Tibial nerve (tissue), 4 donors: Measurements from ENCODE around the gene AVP. TPM values are rescaled to one million over a fixed set of nuclear protein-coding genes. Genes with fewer than 3 reads are reported as not detected.

Experiments
- DNase-seq, 2 donors: peaks; one replicate each; pipeline ENCODE4 v3.0.0-alpha.2; 2019; ENCODE audit warnings: low spot score in 2 of 2
- H3K27ac ChIP-seq, 4 donors: fragments of 200-600 bp; sonication (generic) in 3 of 4; one replicate each; pipeline ENCODE4 v1.5.1; 2017 to 2019; ENCODE audit warnings: mild to moderate bottlenecking in 1 of 4
- H3K27me3 ChIP-seq, 2 donors: fragments of 200-600 bp; sonication (generic) in 1 of 2; one replicate each; pipeline versions ENCODE4 v1.5.1 to v1.6.0; 2017 to 2019
- H3K36me3 ChIP-seq, 3 donors: fragments of 200-600 bp; sonication (generic); one replicate each; pipeline ENCODE4 v1.5.1; 2018 to 2019
- H3K4me1 ChIP-seq, 4 donors: fragments of 200-600 bp; sonication (generic) in 3 of 4; one replicate each; pipeline ENCODE4 v1.5.1; 2017 to 2019
- H3K4me3 ChIP-seq, 4 donors: fragments of 200-600 bp; sonication (generic) in 3 of 4; one replicate each; pipeline ENCODE4 v1.5.1; 2017 to 2019; ENCODE audit warnings: mild to moderate bottlenecking in 1 of 4, moderate library complexity in 1 of 4
- H3K9me3 ChIP-seq, 4 donors: fragments of 200-600 bp; sonication (generic) in 3 of 4; one replicate each; pipeline ENCODE4 v1.5.1; 2017 to 2019
- CTCF ChIP-seq, 5 experiments: fragments of 200-600 bp in 3 of 5; fragments of 450-650 bp in 2 of 5; sonication (generic) in 3 of 5; IDR thresholded peaks; one replicate each; pipeline ENCODE4 v1.5.1; 2016 to 2019; ENCODE audit warnings: antibody characterized with exemption in 5 of 5, mild to moderate bottlenecking in 3 of 5, moderate library complexity in 2 of 5
- EP300 ChIP-seq, 2 donors: sonication (generic); formaldehyde crosslinking; IDR thresholded peaks; one replicate each; pipeline ENCODE4 v1.6.1; 2017; ENCODE audit warnings: antibody characterized with exemption in 2 of 2, mild to moderate bottlenecking in 1 of 2
- POLR2A ChIP-seq, 2 donors: fragments of 450-650 bp; IDR thresholded peaks; one replicate each; pipeline ENCODE4 v1.6.1; 2017; ENCODE audit warnings: antibody characterized with exemption in 2 of 2, mild to moderate bottlenecking in 2 of 2, moderate library complexity in 2 of 2
- WGBS, 2 donors: methylation state at CpG; one replicate each; pipeline ENCODE4 v1.1.5; 2018; 5-methylcytosine and 5-hydroxymethylcytosine counted together
- total RNA-seq, 4 donors: library from RNA; depleted of rRNA; stranded (reverse); fragments of >200 nt; gene quantifications; one replicate each; pipeline ENCODE4 v1.1.0, GENCODE V29; 2016

AVP gene
- total RNA-seq, 4 donors from 2014 or later, result not detected

DNA sequence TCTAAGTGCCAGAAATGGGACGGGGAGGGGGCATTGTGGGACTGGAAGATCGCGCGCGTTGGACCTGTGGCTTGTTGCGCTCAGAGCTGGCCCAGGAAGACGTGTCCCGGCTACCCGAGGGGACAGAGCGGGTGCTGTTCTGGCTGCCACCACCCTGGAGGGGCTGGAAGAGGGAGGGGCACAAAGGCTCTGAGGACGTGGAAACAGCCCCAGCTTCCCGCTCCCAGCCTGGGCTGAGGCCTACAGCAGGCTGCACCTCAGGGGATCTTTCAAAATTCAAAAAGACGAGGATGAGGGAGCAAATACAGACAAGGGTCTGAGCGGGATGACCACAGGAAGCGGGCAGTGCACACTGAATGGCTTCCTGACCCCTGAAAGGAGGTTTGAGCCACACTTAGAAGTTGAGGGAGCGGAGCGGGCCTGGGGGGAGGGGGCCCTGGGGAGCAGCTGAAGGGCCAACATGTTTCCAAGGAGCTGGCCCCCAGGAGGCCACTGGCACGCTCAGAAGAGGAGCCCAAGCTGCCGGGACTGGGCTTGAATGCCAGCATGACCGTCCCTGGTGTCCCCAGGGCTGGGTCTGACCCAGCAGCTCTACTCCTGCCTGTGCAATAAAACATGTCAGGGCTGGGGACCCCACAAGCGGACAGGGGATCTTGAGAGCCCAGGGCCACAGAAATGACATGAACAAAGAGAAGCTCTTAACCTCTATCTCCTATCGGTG, 11.8 kb downstream of the AVP start:
- no peak for DNase-seq
- 70 to 74% methylated on average over 21 to 22 of the region's 22 CpGs for WGBS, 2 donors

GRCh38 chr20:3071610-3072529, 12.7 kb downstream of the AVP start, which contains the start of gene OXT:
TSS of gene OXT (plus strand) at chr20:3071620. CDS start at chr20:3071656, 36 bp downstream.
- WGBS, 2 donors, result 5 to 27% methylated on average over 30 to 83 of the region's 95 CpGs
- H3K27ac ChIP-seq, result no peak within 1 kb of the TSS
- no peak for TF ChIP-seq EP300 (IDR thresholded peaks at IDR 0.05)
- no peak for TF ChIP-seq POLR2A (IDR thresholded peaks at IDR 0.05)
- TF ChIP-seq CTCF (IDR thresholded peaks at IDR 0.05), result no peak
- peak within 1 kb of the TSS in 3 of 4 donors; percentile 10 to 50 (median 38) for H3K4me3 ChIP-seq
- peaks cover 0 to 5% (median 0%) of the 10 kb centered on the region in 4 donors for H3K9me3 ChIP-seq
- H3K27me3 ChIP-seq, result peaks cover 0 to 74% of the 10 kb centered on the region in 2 donors
- no peak for DNase-seq
- H3K4me1 ChIP-seq, result peaks cover 0 to 11% (median 2%) of the 10 kb centered on the region in 4 donors
- H3K36me3 ChIP-seq, result no peaks in the 10 kb centered on the region

More for the DNA sequence above, 11.8 kb downstream of the AVP start:
- H3K9me3 ChIP-seq, result peaks cover 0 to 7% (median 0%) of the 10 kb centered on the region in 4 donors
- peaks cover 0 to 11% (median 2%) of the 10 kb centered on the region in 4 donors for H3K4me1 ChIP-seq
- H3K4me3 ChIP-seq, result peak overlapping the region in 2 of 4 donors; percentile 38 to 50
- H3K27me3 ChIP-seq, result peaks cover 0 to 80% of the 10 kb centered on the region in 2 donors
- TF ChIP-seq CTCF (IDR thresholded peaks at IDR 0.05) (no peak), EP300 (IDR thresholded peaks at IDR 0.05) (no peak), POLR2A (IDR thresholded peaks at IDR 0.05) (no peak)
- no peak overlapping the region for H3K27ac ChIP-seq
- no peaks in the 10 kb centered on the region for H3K36me3 ChIP-seq

- DNase-seq, result no peak
- 68 to 76% methylated on average over 15 to 16 of the region's 16 CpGs for WGBS, 2 donors
- Histone ChIP-seq H3K4me1 (peaks cover 0 to 11% (median 2%) of the 10 kb centered on the region in 4 donors), H3K9me3 (no peaks in the 10 kb centered on the region), H3K36me3 (no peaks in the 10 kb centered on the region), H3K27me3 (peaks cover 0 to 70% of the 10 kb centered on the region in 2 donors), H3K27ac (no peak overlapping the region), H3K4me3 (peak overlapping the region in 1 of 4 donors; percentile 50)
- TF ChIP-seq EP300 (IDR thresholded peaks at IDR 0.05) (no peak), POLR2A (IDR thresholded peaks at IDR 0.05) (no peak), CTCF (IDR thresholded peaks at IDR 0.05) (no peak)
Measured at GRCh38 chr20:3071266-3071609, 13.3 kb downstream of the AVP start.

- no peaks in the 10 kb centered on the region for H3K36me3 ChIP-seq
- no peaks in the 10 kb centered on the region for H3K9me3 ChIP-seq
- no peak overlapping the region for H3K4me3 ChIP-seq
- no peak for DNase-seq
- no peak for TF ChIP-seq POLR2A (IDR thresholded peaks at IDR 0.05)
- no peak for TF ChIP-seq EP300 (IDR thresholded peaks at IDR 0.05)
- no peak for TF ChIP-seq CTCF (IDR thresholded peaks at IDR 0.05)
- H3K27me3 ChIP-seq, result peaks cover 0 to 66% of the 10 kb centered on the region in 2 donors
- H3K27ac ChIP-seq, result no peak overlapping the region
- WGBS, 2 donors, result 80% methylated on average over 4 of the region's 4 CpGs
- H3K4me1 ChIP-seq, result peaks cover 0 to 11% (median 2%) of the 10 kb centered on the region in 4 donors
Measured at GRCh38 chr20:3070725-3071124, 13.8 kb downstream of the AVP start.
